Upper lobe of right lung (tissue), 1 donor: ENCODE data around the gene OPTC. TPM values are rescaled to one million over a fixed set of nuclear protein-coding genes. Genes with fewer than 3 reads are reported as not detected.
A peak's percentile ranks its signal among the peaks of the same experiment; 100 is the strongest.

Experiments
- ATAC-seq: fragments of 200-7000 bp; cut with Tn5 transposase; one replicate; pipeline ENCODE4 v1.9.1; 2020; ENCODE audit warnings: mild to moderate bottlenecking, moderate library complexity
- DNase-seq: peaks from one replicate; pipeline ENCODE4 v3.0.0-alpha.2; 2020
- H3K27ac ChIP-seq: fragments of 200-600 bp; one replicate; pipeline ENCODE4 v1.8.0; 2022
- H3K27me3 ChIP-seq: fragments of 200-600 bp; one replicate; pipeline ENCODE4 v1.8.0; 2022; ENCODE audit warnings: mild to moderate bottlenecking
- H3K36me3 ChIP-seq: fragments of 200-600 bp; one replicate; pipeline ENCODE4 v1.8.0; 2022
- H3K4me1 ChIP-seq: fragments of 200-600 bp; one replicate; pipeline ENCODE4 v1.8.0; 2022
- H3K4me3 ChIP-seq: fragments of 200-600 bp; one replicate; pipeline ENCODE4 v1.8.0; 2022; ENCODE audit warnings: mild to moderate bottlenecking
- H3K9me3 ChIP-seq: fragments of 200-600 bp; one replicate; pipeline ENCODE4 v1.8.0; 2022
- CTCF ChIP-seq: fragments of 200-600 bp; IDR thresholded peaks from one replicate; pipeline ENCODE4 v1.8.0; 2022; ENCODE audit warnings: antibody characterized with exemption
- intact Hi-C: fragments of 100-400 bp; cut with DNase I; formaldehyde crosslinking; loops from one replicate; pipeline ENCODE4 v1.11.0; 2022
- total RNA-seq: library from RNA; stranded (reverse); fragmentation: NEBNext Ultra II Directional; extraction: Animal tissue kit (Norgen Biotek cat#: 25700); gene quantifications from one replicate; pipeline ENCODE4 v1.2.1, GENCODE V29; 2021
- donor health status: DM: no; HTN: yes; CAD: no; lungs with severe emphysema.

OPTC gene
- total RNA-seq, 1 donor from 2014 or later = not detected

- Histone ChIP-seq H3K27me3 (no peaks in the 10 kb centered on the region), H3K4me3 (no peak overlapping the region), H3K9me3 (no peaks in the 10 kb centered on the region), H3K36me3 (no peaks in the 10 kb centered on the region), H3K27ac (peak overlapping the region; percentile 66), H3K4me1 (peaks cover 12% of the 10 kb centered on the region)
- intact Hi-C loops = no loop called here
- no peak for TF ChIP-seq CTCF
- peak; percentile 63 for DNase-seq
- ATAC-seq = peak; percentile 80
These were observed 43.1 kb downstream of the OPTC start for GRCh38 chr1:203536980-203537455.

- Histone ChIP-seq H3K36me3 (no peaks in the 10 kb centered on the region), H3K4me1 (peaks cover 12% of the 10 kb centered on the region), H3K27ac (peak overlapping the region; percentile 66), H3K4me3 (no peak overlapping the region), H3K9me3 (no peaks in the 10 kb centered on the region), H3K27me3 (no peaks in the 10 kb centered on the region)
- DNase-seq (peak; percentile 73), ATAC-seq (peak; percentile 87)
- intact Hi-C loops = no loop called here
- TF ChIP-seq CTCF = no peak
These were observed 44.0 kb downstream of the OPTC start for GRCh38 chr1:203537806-203538464.

- H3K4me1 ChIP-seq = peaks cover 12% of the 10 kb centered on the region
- no peaks in the 10 kb centered on the region for H3K27me3 ChIP-seq
- DNase-seq (peak; percentile 6), ATAC-seq (no peak)
- no peak overlapping the region for H3K4me3 ChIP-seq
- H3K9me3 ChIP-seq = no peaks in the 10 kb centered on the region
- no peaks in the 10 kb centered on the region for H3K36me3 ChIP-seq
- H3K27ac ChIP-seq = peak overlapping the region; percentile 66
- intact Hi-C loops = no loop called here
- TF ChIP-seq CTCF = no peak
These were observed 44.8 kb downstream of the OPTC start for GRCh38 chr1:203538726-203539125.

GRCh38 chr1:203539831-203540546, 46.0 kb downstream of the OPTC start:
- H3K4me3 ChIP-seq = no peak overlapping the region
- no peaks in the 10 kb centered on the region for H3K27me3 ChIP-seq
- H3K9me3 ChIP-seq = no peaks in the 10 kb centered on the region
- peaks cover 12% of the 10 kb centered on the region for H3K4me1 ChIP-seq
- intact Hi-C loops = no loop called here
- DNase-seq (peak; percentile 66), ATAC-seq (peak; percentile 27)
- TF ChIP-seq CTCF = no peak
- H3K36me3 ChIP-seq = no peaks in the 10 kb centered on the region
- no peak overlapping the region for H3K27ac ChIP-seq

GRCh38 chr1:203544485-203544884, 50.5 kb downstream of the OPTC start:
- DNase-seq (no peak), ATAC-seq (no peak)
- no peak for TF ChIP-seq CTCF
- Histone ChIP-seq H3K27me3 (no peaks in the 10 kb centered on the region), H3K9me3 (no peaks in the 10 kb centered on the region), H3K36me3 (no peaks in the 10 kb centered on the region), H3K4me1 (no peaks in the 10 kb centered on the region), H3K4me3 (no peak overlapping the region), H3K27ac (no peak overlapping the region)
- intact Hi-C loops = no loop called here
